Measurements from ENCODE around the gene CCDC200.
"Not testable (repeated sequence)": the region's sequence is repeated elsewhere in the genome, so short reads cannot be mapped to it uniquely, and the experiment has no call there.

CCDC200 gene

DNA sequence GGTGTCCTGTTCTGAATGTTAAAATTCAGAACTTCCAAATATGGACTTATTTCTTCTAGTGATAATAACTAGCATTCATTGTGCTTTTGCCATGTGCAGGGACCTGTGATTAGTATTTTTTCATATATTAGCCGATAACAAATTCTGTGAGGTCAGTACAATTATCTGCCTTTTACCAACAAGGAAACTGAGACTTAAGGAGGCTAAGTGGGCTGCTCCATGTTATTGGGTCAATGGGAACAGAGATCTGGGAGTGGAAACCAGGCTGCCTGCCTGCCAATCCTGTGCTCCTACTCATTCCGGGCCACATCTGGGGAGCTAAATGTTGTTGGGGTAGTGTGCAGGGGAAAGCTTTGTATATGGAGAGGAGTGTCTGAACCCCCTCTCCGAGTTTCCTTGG lies 13.1 kb downstream of the CCDC200 start:
- DNase-seq: no peak

DNA sequence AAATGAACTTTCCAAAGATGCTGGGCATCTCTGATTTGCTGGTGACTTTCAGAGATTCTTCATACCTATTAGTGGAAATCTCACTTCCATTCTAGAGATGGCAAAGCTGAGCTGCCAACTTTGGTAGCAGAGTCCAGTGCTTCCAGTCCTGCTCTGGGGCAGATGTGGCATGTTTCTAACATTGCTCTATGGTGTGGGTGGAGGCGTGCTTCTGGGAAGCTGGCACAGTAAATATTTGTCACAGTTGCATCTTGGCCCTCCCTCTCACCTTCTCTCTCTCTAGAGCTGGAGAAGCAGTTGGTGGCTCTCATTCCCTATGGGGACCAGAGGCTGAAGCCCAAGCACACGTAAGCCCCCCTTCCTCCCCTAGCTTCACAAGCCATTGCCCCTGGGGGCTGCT lies 14.9 kb downstream of the CCDC200 start:
- DNase-seq: no peak

DNA sequence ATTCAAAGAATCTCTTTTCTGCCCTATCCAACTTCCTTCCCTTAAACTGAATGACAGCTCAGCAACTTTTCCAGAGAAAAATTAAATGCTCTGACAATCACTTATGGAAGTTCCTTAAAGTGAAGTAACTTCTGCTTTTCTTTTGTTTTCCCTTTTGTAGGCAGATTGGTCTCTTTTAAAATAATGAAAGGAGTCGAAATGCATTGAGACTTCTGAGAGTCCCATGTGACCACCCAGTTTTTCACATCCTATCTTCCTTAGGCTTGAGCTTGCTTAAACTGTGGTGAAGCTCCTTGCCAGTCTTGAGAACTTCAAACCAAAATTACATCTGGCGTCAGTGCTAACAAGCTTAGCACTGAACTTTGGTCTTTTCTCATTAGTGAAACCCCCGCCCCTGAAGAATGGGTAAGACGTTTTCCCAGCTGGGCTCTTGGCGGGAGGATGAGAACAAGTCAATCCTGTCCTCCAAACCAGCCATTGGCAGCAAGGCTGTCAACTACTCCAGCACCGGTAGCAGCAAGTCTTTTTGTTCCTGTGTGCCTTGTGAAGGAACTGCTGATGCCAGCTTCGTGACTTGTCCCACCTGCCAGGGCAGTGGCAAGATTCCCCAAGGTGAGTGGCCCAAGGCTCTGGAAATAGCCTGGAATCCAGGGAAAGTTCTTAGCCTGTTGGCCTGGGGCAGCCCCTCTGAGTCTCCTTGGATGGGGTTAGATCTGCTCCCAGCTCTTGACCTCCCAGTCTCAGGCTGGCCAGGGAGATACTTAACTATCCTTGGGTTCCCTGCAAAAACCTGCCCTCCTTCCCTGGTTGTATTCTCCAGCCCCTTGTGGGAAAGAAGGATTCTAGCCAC lies 15.6 kb downstream of the CCDC200 start:
- DNase-seq: no peak

DNA sequence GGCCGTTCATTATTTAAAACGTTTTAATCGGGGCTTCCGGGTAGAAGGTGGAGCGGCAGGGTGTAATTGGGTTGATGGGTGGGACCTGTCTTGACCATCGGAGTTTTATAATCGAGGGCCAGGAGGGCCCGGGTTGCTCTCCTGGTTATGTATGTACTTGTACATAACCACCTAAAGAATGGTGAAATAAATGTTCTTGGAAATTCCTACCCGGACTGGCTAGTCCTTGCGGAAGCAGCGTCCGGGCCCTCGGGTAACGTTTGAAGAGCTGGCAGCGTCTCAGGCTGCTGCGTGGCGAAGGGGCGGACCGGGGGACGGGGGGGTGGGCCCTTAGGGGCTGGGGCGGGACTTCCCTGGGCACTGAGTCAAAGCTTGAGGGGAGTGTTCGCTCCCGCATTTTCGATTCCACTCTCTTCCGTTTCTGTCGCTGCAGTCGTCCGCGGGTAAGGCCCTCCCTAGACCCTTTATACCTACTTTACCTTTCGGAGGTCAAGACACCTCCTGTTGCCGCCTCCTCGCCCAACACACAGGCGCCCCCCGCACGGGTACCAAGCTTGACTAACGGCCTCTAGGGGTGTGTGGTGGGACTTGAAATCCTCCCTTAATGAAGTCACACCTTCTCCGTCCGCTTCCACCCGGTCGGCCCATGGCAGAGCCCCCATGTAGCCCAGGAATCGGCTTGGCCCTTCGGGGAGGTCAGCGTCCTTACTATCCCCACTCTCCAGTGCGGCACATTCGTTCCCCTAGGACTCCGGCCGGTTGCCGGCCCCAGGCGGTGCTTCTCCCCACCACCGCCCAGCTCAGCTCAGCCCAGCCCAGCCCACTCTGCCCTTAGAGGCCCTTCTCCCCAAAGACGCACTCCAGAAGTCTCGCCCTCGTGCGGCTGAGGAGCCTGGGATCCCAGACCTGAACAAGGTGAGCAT lies 16.7 kb downstream of the CCDC200 start, which contains the start of gene TMEM106A:
Gene TMEM106A, plus strand, starts transcription at position 396 of the 923 bp plus-strand sequence. CDS start 1,167 bp downstream, outside the sequence.
- peak; percentile 77 for DNase-seq

DNA sequence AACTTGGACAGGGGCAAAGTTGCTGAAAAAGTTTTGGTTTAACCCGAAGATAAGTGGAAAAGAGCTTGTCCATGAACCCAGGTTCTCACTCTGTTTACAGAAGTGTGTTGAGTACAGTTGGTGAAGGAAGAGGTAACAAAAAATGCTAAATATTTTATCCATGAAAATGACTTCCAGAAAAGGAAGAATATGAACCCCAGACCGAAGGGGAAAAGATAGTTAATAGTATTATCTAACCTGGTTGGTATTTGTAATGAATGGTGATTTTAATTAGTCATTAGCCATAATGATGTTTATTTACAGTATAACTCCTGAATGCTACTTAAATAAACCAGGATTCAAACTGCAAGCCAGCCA lies 17.3 kb downstream of the CCDC200 start:
- DNase-seq: no peak

DNA sequence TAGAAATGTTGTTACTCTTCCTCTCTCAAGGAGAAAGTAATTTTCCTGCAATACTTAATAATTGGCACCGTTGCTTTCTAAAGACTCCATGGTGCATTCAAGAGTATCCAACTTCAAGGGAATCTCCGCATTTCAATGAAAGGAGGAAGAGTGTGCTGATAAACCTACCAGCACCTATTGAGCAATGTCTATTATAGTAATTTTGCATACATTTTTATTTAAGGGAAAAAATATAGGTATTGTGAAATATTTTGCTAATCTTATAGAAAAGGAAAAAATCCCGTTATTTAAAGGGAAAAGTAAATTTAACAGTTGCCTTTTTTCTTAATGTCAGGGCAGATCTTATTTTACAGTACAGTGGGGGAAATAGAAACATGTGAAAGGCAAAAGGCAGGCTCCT lies 17.8 kb downstream of the CCDC200 start:
- no peak for DNase-seq

DNA sequence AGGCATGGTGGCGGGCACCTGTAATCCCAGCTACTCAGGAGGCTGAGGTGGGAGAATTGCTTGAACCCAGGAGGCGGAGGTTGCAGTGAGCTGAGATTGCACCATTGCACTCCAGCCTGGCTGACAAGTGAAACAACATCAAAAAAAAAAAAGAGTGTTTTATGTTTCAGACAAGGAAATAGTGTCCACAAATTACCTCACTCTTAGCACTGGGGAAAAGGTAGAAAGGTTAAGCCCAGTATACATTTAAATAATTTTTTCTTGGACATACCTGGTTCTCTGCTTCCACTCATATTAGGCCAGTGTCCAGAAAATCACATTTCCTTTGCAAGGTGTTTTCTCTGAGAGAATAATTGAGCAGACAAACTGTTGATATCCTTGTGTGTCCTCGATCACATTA lies 25.4 kb downstream of the CCDC200 start:
- DNase-seq: not testable (repeated sequence)

DNA sequence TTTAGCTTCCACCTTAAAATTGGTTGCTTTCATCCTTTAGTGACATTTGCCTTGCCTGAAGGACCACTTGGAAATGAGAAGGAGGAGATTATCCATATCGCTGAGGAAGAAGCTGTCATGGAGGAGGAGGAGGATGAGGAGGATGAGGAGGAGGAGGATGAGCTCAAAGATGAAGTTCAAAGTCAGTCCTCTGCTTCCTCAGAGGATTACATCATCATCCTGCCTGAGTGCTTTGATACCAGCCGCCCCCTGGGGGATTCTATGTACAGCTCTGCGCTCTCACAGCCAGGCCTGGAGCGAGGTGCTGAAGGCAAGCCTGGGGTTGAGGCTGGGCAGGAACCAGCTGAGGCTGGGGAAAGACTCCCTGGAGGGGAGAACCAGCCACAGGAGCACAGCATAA lies 28.3 kb downstream of the CCDC200 start:
- no peak for DNase-seq

DNA sequence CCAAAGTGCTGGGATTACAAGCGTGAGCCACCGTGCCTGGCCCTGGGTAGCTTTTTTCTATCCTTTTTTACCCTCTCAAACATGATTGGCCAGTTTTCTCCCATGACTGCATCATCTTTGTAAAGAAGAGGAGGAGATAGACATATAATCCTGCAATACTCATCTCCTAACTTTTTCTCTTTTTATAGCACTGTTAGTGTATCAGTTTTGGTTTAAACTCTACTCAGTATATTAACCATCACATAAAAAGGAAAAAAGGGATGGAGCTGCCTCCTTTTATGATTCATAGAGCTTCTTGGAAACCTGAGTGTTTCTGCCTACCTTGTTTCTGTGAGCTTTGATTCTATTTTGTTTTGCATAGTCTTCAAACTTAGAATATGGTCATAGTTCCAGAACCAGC lies 28.8 kb downstream of the CCDC200 start:
- DNase-seq: no peak

DNA sequence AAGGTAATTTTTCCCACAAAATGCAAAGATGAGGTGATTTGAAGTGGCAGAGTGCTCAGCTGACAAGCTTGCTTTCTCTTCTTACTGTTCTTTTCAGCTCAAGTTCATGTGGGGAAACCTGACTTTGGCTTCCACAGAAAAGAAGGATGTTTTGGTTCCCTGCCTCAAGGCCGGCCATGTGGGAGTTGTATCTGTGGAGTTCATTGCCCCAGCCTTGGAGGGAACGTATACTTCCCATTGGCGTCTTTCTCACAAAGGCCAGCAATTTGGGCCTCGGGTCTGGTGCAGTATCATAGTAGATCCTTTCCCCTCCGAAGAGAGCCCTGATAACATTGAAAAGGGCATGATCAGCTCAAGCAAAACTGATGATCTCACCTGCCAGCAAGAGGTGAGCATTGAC lies 35.2 kb downstream of the CCDC200 start:
- DNase-seq: no peak

DNA sequence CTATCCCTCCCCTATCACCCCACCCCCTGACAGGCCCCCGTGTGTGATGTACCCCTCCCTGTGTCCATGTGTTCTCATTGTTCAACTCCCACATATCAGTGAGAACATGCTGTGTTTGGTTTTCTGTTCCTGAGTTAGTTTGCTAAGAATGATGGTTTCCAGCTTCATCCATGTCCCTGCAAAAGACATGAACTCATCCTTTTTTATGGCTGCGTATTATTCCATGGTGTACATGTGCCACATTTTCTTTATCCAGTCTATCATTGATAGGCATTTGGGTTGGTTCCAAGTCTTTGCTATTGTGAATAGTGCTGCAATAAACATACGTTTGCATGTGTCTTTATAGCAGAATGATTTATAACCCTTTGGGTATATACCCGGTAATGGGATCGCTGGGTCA lies 41.8 kb downstream of the CCDC200 start:
- not testable (repeated sequence) for DNase-seq

DNA sequence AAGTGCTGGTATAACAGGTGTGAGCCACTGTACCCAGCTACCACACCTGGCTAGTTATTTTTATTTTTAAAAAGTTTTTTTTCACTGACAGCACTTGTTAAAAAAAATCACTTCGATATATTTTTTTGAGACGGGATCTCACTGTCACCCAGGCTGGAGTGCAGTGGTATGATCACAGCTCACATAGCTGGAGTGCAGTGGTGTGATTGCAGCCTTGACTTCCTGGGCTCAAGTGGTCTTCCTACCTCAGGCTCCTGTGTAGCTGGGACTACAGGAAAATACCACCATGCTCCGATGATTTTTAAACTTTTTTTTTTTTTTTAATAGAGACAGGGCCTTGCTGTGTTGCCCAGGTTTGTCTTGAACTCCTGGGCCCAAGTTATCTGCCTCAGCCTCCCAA lies 44.5 kb downstream of the CCDC200 start:
- DNase-seq: no peak

DNA sequence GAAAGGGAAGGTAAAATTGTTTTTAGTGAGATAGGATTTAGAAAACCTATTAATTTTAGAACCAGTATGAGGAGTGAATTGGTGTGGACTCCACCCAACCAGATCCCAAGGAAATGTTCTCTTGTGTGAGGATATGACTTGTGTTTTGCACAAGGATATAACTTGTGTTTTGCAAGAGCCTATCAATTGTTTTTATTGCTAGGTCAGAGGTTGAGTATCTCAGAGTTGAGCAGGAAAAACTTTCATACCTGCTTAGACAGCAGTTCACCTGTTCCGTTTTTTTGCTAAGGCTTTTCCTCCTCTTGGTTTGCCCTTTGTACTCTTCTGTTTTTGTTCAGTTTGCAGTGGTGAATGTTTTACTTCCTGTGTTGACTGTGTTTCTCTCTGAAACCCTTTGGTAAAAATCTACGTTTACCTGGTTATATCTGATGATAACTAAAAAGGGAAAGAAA lies 52.3 kb downstream of the CCDC200 start:
- no peak for DNase-seq

DNA sequence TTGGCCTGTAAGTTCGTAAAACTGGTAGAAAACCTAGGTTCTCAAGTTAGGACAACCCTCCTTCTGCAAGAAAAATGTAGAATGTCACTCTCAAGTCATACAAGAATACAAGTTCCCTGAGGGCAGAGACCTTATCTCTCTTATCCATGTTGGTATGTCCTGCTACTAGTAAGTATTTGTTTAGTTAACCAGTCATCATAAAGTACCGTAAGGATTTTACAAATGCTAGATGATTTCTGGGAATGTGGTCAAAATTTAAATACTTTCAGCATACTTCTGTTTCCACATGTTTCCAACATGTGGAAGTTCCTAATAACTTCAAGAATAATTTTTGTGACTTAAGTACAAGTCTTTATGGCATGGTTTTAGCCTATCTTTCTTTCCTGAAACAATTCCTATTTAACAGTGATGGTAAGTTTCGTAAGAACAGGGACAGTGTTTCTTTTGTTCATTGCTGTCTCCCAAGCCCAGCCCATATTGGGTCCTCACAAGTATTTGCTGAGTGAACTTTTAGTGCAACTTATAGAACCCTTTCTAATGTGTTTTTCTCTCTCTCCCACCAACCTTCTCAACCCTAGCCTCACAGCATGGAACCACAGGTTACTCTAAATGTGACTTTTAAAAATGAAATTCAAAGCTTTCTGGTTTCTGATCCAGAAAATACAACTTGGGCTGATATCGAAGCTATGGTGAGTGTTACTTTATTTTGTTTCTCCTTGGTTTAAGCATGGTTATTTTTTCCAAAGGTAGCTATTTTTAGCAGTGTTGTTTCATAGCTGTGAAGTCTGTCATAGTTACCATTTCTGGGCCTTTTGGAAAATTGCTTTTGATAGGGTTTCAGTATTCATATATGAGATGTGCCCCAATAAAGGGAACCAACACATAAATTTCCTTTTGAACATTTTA lies 53.0 kb downstream of the CCDC200 start:
- no peak for DNase-seq

DNA sequence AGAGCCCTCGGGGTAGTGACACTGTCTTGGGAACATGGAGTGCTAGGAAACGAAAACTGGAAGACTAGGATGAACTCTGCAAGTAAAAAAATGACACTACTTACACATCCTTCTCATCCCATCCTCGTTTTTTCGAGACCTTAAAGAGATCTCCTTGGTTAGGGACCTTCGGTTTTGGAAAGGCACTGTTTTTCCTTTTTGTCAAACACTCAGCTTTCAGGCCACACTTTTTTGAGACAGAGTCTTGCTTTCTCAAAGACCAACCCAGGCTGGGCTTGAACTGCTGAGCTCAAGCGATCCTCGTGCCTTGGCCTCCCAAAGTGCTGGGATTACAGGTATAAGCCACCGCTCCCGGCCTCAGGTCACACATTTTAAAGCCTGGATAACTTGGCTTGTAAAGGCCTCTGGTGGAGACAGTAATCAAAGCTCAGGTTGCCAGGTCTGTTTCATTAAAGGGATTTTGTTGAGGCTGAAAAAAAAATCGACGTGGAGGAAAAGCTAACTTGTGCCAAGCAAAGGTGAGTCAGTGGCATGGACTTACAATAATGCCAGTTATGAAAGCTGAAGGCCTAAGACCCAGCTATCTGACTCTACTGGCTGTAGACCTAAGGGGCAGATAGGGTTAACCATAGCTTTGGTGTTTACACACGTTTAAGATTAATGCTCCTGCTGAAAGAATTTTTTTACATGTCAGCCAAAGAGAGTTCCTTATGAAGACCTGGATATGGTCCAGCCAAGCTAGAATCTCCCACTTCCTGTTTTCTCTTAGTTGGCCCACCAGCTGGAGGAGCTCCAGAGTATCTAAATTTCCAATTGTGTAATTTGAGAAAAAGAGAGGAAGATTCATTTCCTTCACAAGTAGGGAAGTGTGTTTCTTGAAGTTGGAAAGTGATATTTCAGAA lies 56.6 kb downstream of the CCDC200 start:
- peak; percentile 22 for DNase-seq
